ENCODE measurements around the gene IFNGR1.
"Not testable (repeated sequence)": the region's sequence is repeated elsewhere in the genome, so short reads cannot be mapped to it uniquely, and the experiment has no call there.

IFNGR1 gene

DNA sequence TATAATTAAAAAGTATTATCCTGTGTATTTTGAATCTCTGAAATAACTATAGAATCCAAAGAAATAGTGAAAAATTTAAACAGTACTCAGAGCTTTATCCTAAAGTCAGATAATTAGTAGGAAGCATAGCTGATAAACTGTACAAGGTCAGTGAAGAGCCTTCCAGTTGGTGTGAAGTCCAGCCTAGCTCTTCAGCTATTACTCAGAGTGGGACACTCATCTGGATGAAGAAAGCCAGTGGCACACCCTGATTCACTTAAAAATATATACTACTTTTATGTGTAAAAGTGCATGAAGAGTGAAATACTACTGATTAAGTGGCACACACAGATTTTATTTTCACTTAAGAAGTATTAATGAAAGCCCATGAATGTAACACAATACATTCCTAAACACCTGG lies 3.1 kb downstream of the IFNGR1 start:
- no peak overlapping the region for H3K27ac ChIP-seq (replicated peaks; ENCODE audit: low read length)
- H3K27me3 ChIP-seq (ENCODE audit: control insufficient read depth in 3 of 3, insufficient read depth in 3 of 3, low read depth in 1 of 3, low read length in 3 of 3), result no peaks in the 10 kb centered on the region
- peaks cover 4 to 6% of the 10 kb centered on the region in 2 donors for H3K4me1 ChIP-seq (ENCODE audit: control insufficient read depth in 2 of 2, insufficient read depth in 1 of 2, low read depth in 1 of 2, low read length in 2 of 2)
- H4K8ac ChIP-seq (ENCODE audit: low read depth, low read length), result no peak overlapping the region
- no peak for DNase-seq (ENCODE audit: low spot score)
- H3K9me3 ChIP-seq (replicated peaks in 1 of 2; ENCODE audit: control insufficient read depth in 2 of 2, insufficient read depth in 1 of 2, low read depth in 1 of 2, low read length in 2 of 2), result peaks cover 3 to 6% of the 10 kb centered on the region in 2 donors
- no peak overlapping the region for H3K18ac ChIP-seq (ENCODE audit: low read length)
- no peak overlapping the region for H2BK5ac ChIP-seq (ENCODE audit: low read length)
- no peak overlapping the region for H4K91ac ChIP-seq (ENCODE audit: low read depth, low read length, poor library complexity)
- H2BK120ac ChIP-seq (ENCODE audit: low read depth, low read length), result no peak overlapping the region
- no peak overlapping the region for H3K9ac ChIP-seq (ENCODE audit: low read depth, low read length, poor library complexity)
- no peak overlapping the region for H3K23ac ChIP-seq (ENCODE audit: low read depth, low read length, poor library complexity)
- H3K79me1 ChIP-seq (ENCODE audit: low read depth, low read length), result peaks cover 9% of the 10 kb centered on the region
- H3K4me3 ChIP-seq (ENCODE audit: low read length in 2 of 2), result no peak overlapping the region
- no peak overlapping the region for H2AFZ ChIP-seq (ENCODE audit: low read length)
- H3K4ac ChIP-seq (ENCODE audit: low read length), result no peak overlapping the region
- no peak overlapping the region for H2BK12ac ChIP-seq (ENCODE audit: low read length)
- H3K4me2 ChIP-seq (ENCODE audit: insufficient read depth, low read length, poor library complexity, severe bottlenecking), result no peak overlapping the region
- no peak overlapping the region for H2AK5ac ChIP-seq (ENCODE audit: low read depth, low read length)
- H3K14ac ChIP-seq (ENCODE audit: low read length), result no peak overlapping the region
- peaks cover 0 to 4% of the 10 kb centered on the region in 2 donors for H3K36me3 ChIP-seq (replicated peaks in 1 of 2; ENCODE audit: control insufficient read depth in 2 of 2, insufficient read depth in 2 of 2, low read length in 2 of 2)
- H2BK15ac ChIP-seq (ENCODE audit: low read length), result no peak overlapping the region

DNA sequence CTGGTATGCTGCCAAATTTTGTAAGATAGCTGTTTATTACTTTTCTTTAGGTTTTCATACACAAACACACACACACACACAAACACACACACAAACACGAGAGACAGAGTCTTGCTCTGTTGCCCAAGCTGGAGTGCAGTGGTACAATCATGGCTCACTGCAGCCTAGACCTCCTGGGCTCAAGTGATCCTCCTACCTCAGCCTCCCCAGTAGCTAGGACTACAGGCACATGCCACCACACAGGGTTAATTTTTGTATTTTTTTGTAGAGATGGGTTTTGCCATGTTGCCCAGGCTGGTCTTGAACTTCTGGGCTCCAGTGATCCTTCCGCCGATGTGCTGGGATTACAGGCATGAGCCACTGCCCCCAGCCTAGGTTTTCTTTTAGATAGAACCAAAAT lies 3.6 kb downstream of the IFNGR1 start:
- H2AFZ ChIP-seq (ENCODE audit: low read length); H3K4me2 ChIP-seq (ENCODE audit: insufficient read depth, low read length, poor library complexity, severe bottlenecking); H3K4ac ChIP-seq (ENCODE audit: low read length); H2BK15ac ChIP-seq (ENCODE audit: low read length); H2BK12ac ChIP-seq (ENCODE audit: low read length); H2BK120ac ChIP-seq (ENCODE audit: low read depth, low read length); H3K18ac ChIP-seq (ENCODE audit: low read length); H3K9me3 ChIP-seq (replicated peaks in 1 of 2; ENCODE audit: control insufficient read depth in 2 of 2, insufficient read depth in 1 of 2, low read depth in 1 of 2, low read length in 2 of 2); H3K27ac ChIP-seq (replicated peaks; ENCODE audit: low read length); H2AK5ac ChIP-seq (ENCODE audit: low read depth, low read length); H3K79me1 ChIP-seq (ENCODE audit: low read depth, low read length); H4K8ac ChIP-seq (ENCODE audit: low read depth, low read length); H3K36me3 ChIP-seq (replicated peaks in 1 of 2; ENCODE audit: control insufficient read depth in 2 of 2, insufficient read depth in 2 of 2, low read length in 2 of 2); DNase-seq (ENCODE audit: low spot score); H3K23ac ChIP-seq (ENCODE audit: low read depth, low read length, poor library complexity); H4K91ac ChIP-seq (ENCODE audit: low read depth, low read length, poor library complexity); H2BK5ac ChIP-seq (ENCODE audit: low read length); H3K14ac ChIP-seq (ENCODE audit: low read length); H3K4me1 ChIP-seq (ENCODE audit: control insufficient read depth in 2 of 2, insufficient read depth in 1 of 2, low read depth in 1 of 2, low read length in 2 of 2); H3K4me3 ChIP-seq (ENCODE audit: low read length in 2 of 2); H3K27me3 ChIP-seq (ENCODE audit: control insufficient read depth in 3 of 3, insufficient read depth in 3 of 3, low read depth in 1 of 3, low read length in 3 of 3); H3K9ac ChIP-seq (ENCODE audit: low read depth, low read length, poor library complexity): not testable (repeated sequence)
- no CpG with 5 or more reads among the region's 3 CpGs for WGBS, 2 donors (ENCODE audit: extremely low coverage in 2 of 2, insufficient read length in 2 of 2, insufficient replicate concordance in 1 of 2)

DNA sequence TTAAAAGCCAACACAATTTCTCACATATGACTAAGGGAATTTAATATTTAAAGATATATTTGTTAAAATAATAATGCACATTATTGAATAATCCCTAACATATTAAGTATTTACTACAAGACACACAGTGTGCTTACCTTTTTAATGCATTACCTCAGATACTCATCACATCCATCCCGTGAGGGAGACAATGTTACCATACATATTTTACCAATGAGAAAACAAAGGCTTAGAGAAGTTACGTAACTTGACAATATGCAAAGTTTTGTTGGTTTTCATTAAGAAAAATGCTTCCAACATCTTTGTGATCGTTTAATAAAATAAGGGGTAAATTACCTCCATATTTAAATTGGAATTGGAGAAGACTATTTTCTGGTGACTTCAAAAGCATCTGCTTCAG lies 4.3 kb downstream of the IFNGR1 start:
- Histone ChIP-seq H4K91ac (ENCODE audit: low read depth, low read length, poor library complexity) (no peak overlapping the region), H3K9me3 (replicated peaks in 1 of 2; ENCODE audit: control insufficient read depth in 2 of 2, insufficient read depth in 1 of 2, low read depth in 1 of 2, low read length in 2 of 2) (peaks cover 3 to 6% of the 10 kb centered on the region in 2 donors), H3K23ac (ENCODE audit: low read depth, low read length, poor library complexity) (no peak overlapping the region), H2BK15ac (ENCODE audit: low read length) (no peak overlapping the region), H2AFZ (ENCODE audit: low read length) (no peak overlapping the region), H2BK5ac (ENCODE audit: low read length) (no peak overlapping the region), H3K36me3 (replicated peaks in 1 of 2; ENCODE audit: control insufficient read depth in 2 of 2, insufficient read depth in 2 of 2, low read length in 2 of 2) (peaks cover 0 to 4% of the 10 kb centered on the region in 2 donors), H4K8ac (ENCODE audit: low read depth, low read length) (no peak overlapping the region), H3K4ac (ENCODE audit: low read length) (no peak overlapping the region), H3K4me1 (ENCODE audit: control insufficient read depth in 2 of 2, insufficient read depth in 1 of 2, low read depth in 1 of 2, low read length in 2 of 2) (peaks cover 4 to 6% of the 10 kb centered on the region in 2 donors), H2BK12ac (ENCODE audit: low read length) (no peak overlapping the region), H3K9ac (ENCODE audit: low read depth, low read length, poor library complexity) (no peak overlapping the region), H2AK5ac (ENCODE audit: low read depth, low read length) (no peak overlapping the region), H3K4me2 (ENCODE audit: insufficient read depth, low read length, poor library complexity, severe bottlenecking) (no peak overlapping the region), H3K18ac (ENCODE audit: low read length) (no peak overlapping the region), H3K27ac (replicated peaks; ENCODE audit: low read length) (no peak overlapping the region), H3K4me3 (ENCODE audit: low read length in 2 of 2) (no peak overlapping the region), H3K14ac (ENCODE audit: low read length) (no peak overlapping the region), H3K79me1 (ENCODE audit: low read depth, low read length) (peaks cover 9% of the 10 kb centered on the region), H3K27me3 (ENCODE audit: control insufficient read depth in 3 of 3, insufficient read depth in 3 of 3, low read depth in 1 of 3, low read length in 3 of 3) (no peaks in the 10 kb centered on the region), H2BK120ac (ENCODE audit: low read depth, low read length) (no peak overlapping the region)
- no CpG with 5 or more reads among the region's 3 CpGs for WGBS, 2 donors (ENCODE audit: extremely low coverage in 2 of 2, insufficient read length in 2 of 2, insufficient replicate concordance in 1 of 2)
- DNase-seq (ENCODE audit: low spot score), result no peak

DNA sequence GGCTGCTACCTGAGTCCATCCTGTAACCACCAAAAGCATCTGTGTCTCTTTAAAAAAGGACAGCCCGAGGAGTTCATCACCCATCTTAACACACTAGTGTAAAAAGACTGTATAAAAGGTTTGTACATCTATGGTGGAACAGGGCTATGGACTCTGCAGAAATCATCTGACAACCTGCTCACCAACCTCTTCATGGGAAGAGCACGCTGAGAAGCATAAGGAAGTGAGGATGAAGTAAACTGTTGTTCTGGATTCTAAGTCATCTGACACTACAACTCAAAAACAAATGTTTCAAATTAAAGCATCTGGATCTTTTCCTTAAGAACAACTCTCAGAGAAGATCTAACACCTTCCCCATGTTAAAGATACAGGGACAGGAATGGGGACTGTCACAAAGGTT lies 5.4 kb downstream of the IFNGR1 start:
- H3K9me3 ChIP-seq (replicated peaks in 1 of 2; ENCODE audit: control insufficient read depth in 2 of 2, insufficient read depth in 1 of 2, low read depth in 1 of 2, low read length in 2 of 2), result peaks cover 4 to 6% of the 10 kb centered on the region in 2 donors
- H3K14ac ChIP-seq (ENCODE audit: low read length), result no peak overlapping the region
- no peak overlapping the region for H3K27ac ChIP-seq (replicated peaks; ENCODE audit: low read length)
- H4K91ac ChIP-seq (ENCODE audit: low read depth, low read length, poor library complexity), result no peak overlapping the region
- no peak overlapping the region for H3K4me2 ChIP-seq (ENCODE audit: insufficient read depth, low read length, poor library complexity, severe bottlenecking)
- no peak overlapping the region for H2BK120ac ChIP-seq (ENCODE audit: low read depth, low read length)
- no peak for DNase-seq (ENCODE audit: low spot score)
- no peaks in the 10 kb centered on the region for H3K27me3 ChIP-seq (ENCODE audit: control insufficient read depth in 3 of 3, insufficient read depth in 3 of 3, low read depth in 1 of 3, low read length in 3 of 3)
- H3K18ac ChIP-seq (ENCODE audit: low read length), result no peak overlapping the region
- H3K4ac ChIP-seq (ENCODE audit: low read length), result no peak overlapping the region
- no peak overlapping the region for H2BK15ac ChIP-seq (ENCODE audit: low read length)
- H2BK12ac ChIP-seq (ENCODE audit: low read length), result no peak overlapping the region
- H2BK5ac ChIP-seq (ENCODE audit: low read length), result no peak overlapping the region
- H3K4me1 ChIP-seq (ENCODE audit: control insufficient read depth in 2 of 2, insufficient read depth in 1 of 2, low read depth in 1 of 2, low read length in 2 of 2), result peaks cover 3 to 4% of the 10 kb centered on the region in 2 donors
- H3K4me3 ChIP-seq (ENCODE audit: low read length in 2 of 2), result no peak overlapping the region
- WGBS, 2 donors (ENCODE audit: extremely low coverage in 2 of 2, insufficient read length in 2 of 2, insufficient replicate concordance in 1 of 2), result no CpG with 5 or more reads among the region's 2 CpGs
- no peak overlapping the region for H2AFZ ChIP-seq (ENCODE audit: low read length)
- no peak overlapping the region for H3K23ac ChIP-seq (ENCODE audit: low read depth, low read length, poor library complexity)
- H2AK5ac ChIP-seq (ENCODE audit: low read depth, low read length), result no peak overlapping the region
- H3K36me3 ChIP-seq (replicated peaks in 1 of 2; ENCODE audit: control insufficient read depth in 2 of 2, insufficient read depth in 2 of 2, low read length in 2 of 2), result peaks cover 0 to 4% of the 10 kb centered on the region in 2 donors
- H3K79me1 ChIP-seq (ENCODE audit: low read depth, low read length), result peaks cover 9% of the 10 kb centered on the region
- no peak overlapping the region for H3K9ac ChIP-seq (ENCODE audit: low read depth, low read length, poor library complexity)
- no peak overlapping the region for H4K8ac ChIP-seq (ENCODE audit: low read depth, low read length)

All from neuronal stem cell (in vitro differentiated cells).